ENCODE data around the gene TRAF2.
A peak's percentile ranks its signal among the peaks of the same experiment; 100 is the strongest.

Gene TRAF2

DNA sequence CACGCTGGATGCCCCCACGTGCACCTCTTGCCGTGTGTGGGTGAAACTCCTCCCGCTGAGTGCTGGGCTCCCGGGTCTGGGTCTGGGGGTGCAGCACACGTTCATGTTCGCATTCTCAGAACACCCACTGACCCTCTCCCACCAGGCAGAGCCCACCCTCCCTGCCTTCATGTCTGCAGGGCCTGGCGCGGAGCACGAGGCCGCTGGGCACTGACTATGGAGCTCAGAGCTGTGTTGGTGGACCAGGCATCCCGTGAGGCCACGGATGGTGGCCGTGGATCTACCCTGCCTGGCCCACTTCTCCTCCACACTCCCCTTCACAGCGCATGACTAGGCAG lies 74.6 kb downstream of the TRAF2 start:
- CTCF ChIA-PET: no interaction called here
- TF ChIP-seq, protein P1, sequence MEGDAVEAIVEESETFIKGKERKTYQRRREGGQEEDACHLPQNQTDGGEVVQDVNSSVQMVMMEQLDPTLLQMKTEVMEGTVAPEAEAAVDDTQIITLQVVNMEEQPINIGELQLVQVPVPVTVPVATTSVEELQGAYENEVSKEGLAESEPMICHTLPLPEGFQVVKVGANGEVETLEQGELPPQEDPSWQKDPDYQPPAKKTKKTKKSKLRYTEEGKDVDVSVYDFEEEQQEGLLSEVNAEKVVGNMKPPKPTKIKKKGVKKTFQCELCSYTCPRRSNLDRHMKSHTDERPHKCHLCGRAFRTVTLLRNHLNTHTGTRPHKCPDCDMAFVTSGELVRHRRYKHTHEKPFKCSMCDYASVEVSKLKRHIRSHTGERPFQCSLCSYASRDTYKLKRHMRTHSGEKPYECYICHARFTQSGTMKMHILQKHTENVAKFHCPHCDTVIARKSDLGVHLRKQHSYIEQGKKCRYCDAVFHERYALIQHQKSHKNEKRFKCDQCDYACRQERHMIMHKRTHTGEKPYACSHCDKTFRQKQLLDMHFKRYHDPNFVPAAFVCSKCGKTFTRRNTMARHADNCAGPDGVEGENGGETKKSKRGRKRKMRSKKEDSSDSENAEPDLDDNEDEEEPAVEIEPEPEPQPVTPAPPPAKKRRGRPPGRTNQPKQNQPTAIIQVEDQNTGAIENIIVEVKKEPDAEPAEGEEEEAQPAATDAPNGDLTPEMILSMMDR (conservative IDR thresholded peaks at IDR 0.05; ENCODE audit: low read depth): no peak
- H3K27ac ChIP-seq: peak overlapping the region; percentile 66
- DNase-seq (ENCODE audit: low spot score): no peak
- POLR2A ChIA-PET (ENCODE audit: low non-redundant PET): no interaction called here

- DNase-seq (ENCODE audit: low spot score): no peak
- H3K27ac ChIP-seq: peak overlapping the region; percentile 66
- CTCF ChIA-PET: interaction anchor here (1.1 kb wide), 1 partner anchor 68 kb away, joined by 4 read pairs; no protein-coding TSS in a partner anchor
- POLR2A ChIA-PET (ENCODE audit: low non-redundant PET): no interaction called here
- TF ChIP-seq, protein P1 (conservative IDR thresholded peaks at IDR 0.05; ENCODE audit: low read depth): no peak
Measured at GRCh38 chr9:136961279-136962065, 75.2 kb downstream of the TRAF2 start.

GRCh38 chr9:136962163-136962562 lies 75.8 kb downstream of the TRAF2 start:
- ChIA-PET POLR2A (ENCODE audit: low non-redundant PET) (no interaction called here), CTCF (interaction anchor here (0.7 to 1.1 kb wide), 2 partner anchors 11 to 68 kb away, joined by 3 to 4 read pairs; no protein-coding TSS in a partner anchor)
- TF ChIP-seq, protein P1 (conservative IDR thresholded peaks at IDR 0.05; ENCODE audit: low read depth): no peak
- DNase-seq (ENCODE audit: low spot score): no peak
- H3K27ac ChIP-seq: peak overlapping the region; percentile 66

DNA sequence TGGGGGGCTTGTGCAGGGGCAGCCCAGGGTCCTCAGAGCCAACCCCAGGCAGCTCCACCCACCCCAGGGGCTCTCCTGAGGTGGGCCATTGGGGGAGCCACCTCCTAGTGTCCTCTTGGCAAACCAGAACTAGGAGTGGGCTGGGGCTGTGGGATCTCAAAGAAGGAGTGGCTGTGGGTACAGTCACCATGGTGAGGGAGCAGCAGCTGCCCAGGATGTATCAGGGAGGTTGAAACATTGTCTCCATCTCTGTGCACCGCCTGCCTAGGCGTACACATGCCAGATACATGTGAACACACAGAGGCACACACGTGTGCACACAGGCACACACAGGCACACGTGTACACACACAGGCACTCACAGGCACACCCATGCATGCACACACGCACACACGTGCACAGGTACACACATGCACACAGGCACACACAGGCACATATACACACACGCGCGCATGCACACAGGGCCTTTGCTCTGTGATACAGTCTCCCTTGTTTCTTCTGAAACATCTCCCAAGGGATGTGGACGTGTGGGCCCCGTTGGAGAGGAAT lies 76.5 kb downstream of the TRAF2 start:
- H3K27ac ChIP-seq: peak overlapping the region; percentile 66
- DNase-seq (ENCODE audit: low spot score): no peak
- CTCF ChIA-PET: interaction anchor here (0.7 kb wide), 1 partner anchor 11 kb away, joined by 3 read pairs; no protein-coding TSS in a partner anchor
- TF ChIP-seq, protein P1 (conservative IDR thresholded peaks at IDR 0.05; ENCODE audit: low read depth): no peak
- POLR2A ChIA-PET (ENCODE audit: low non-redundant PET): no interaction called here

DNA sequence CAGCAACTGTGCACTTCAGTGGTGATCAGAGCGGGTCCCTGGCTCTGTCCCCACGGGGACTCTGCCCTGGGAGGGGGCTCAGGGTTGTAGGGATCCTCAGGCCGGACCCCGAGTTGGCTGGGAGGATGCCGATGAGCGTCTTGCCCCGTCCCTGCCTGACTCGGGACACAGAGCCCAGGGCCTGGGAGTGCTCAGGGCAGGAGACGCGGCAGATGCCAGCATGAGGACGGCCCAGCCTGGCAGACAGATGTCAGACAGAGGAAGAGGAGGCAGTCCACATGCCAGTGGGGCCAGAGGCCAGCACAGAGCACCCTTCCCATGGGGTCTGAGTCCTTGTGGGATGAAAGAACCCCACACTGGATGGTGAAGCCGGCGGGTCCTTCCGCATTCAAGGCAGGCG lies 77.0 kb downstream of the TRAF2 start:
- H3K27ac ChIP-seq: peak overlapping the region; percentile 66
- TF ChIP-seq, protein P1 (conservative IDR thresholded peaks at IDR 0.05; ENCODE audit: low read depth): no peak
- DNase-seq (ENCODE audit: low spot score): no peak
- ChIA-PET CTCF (no interaction called here), POLR2A (ENCODE audit: low non-redundant PET) (no interaction called here)

GRCh38 chr9:136963751-136964150 lies 77.4 kb downstream of the TRAF2 start:
- ChIA-PET CTCF (interaction anchor here (1.4 kb wide), 1 partner anchor 16 kb away, joined by 5 read pairs; no protein-coding TSS in a partner anchor), POLR2A (ENCODE audit: low non-redundant PET) (no interaction called here)
- no peak for DNase-seq (ENCODE audit: low spot score)
- TF ChIP-seq, protein P1 (conservative IDR thresholded peaks at IDR 0.05; ENCODE audit: low read depth): no peak
- peak overlapping the region; percentile 66 for H3K27ac ChIP-seq
